ENCODE measurements around the gene XRCC5.
"Not testable (repeated sequence)": the region's sequence is repeated elsewhere in the genome, so short reads cannot be mapped to it uniquely, and the experiment has no call there.

The XRCC5 gene

GRCh38 chr2:216108967-216109921 lies at the start of gene XRCC5:
XRCC5 (plus strand) TSS chr2:216109348; CDS start chr2:216109437, 89 bp downstream.
- peak; percentile 82 for DNase-seq

- DNase-seq: no peak
Measured at GRCh38 chr2:216064014-216064630, 45.0 kb upstream of the XRCC5 start.

GRCh38 chr2:216064665-216065064 lies 44.5 kb upstream of the XRCC5 start:
- DNase-seq: no peak

- no peak for DNase-seq
Measured at GRCh38 chr2:216066230-216066629, 42.9 kb upstream of the XRCC5 start.

GRCh38 chr2:216069028-216069427 lies 40.1 kb upstream of the XRCC5 start:
- DNase-seq: no peak

- no peak for DNase-seq
Measured at GRCh38 chr2:216070195-216070594, 39.0 kb upstream of the XRCC5 start.

- no peak for DNase-seq
Measured at GRCh38 chr2:216071111-216071851, 37.9 kb upstream of the XRCC5 start.

GRCh38 chr2:216072473-216072872 lies 36.7 kb upstream of the XRCC5 start:
- DNase-seq: no peak

GRCh38 chr2:216073773-216074172 lies 35.4 kb upstream of the XRCC5 start:
- DNase-seq: no peak

- DNase-seq: no peak
Measured at GRCh38 chr2:216074380-216074779, 34.8 kb upstream of the XRCC5 start.

- no peak for DNase-seq
Measured at GRCh38 chr2:216074794-216075193, 34.4 kb upstream of the XRCC5 start.

GRCh38 chr2:216075510-216076485 lies 33.4 kb upstream of the XRCC5 start:
- no peak for DNase-seq

- DNase-seq: no peak
Measured at GRCh38 chr2:216078776-216079175, 30.4 kb upstream of the XRCC5 start.

- not testable (repeated sequence) for DNase-seq
Measured at GRCh38 chr2:216080048-216080447, 29.1 kb upstream of the XRCC5 start.

- DNase-seq: no peak
Measured at GRCh38 chr2:216081012-216081411, 28.1 kb upstream of the XRCC5 start.

- DNase-seq: no peak
Measured at GRCh38 chr2:216081487-216082116, 27.5 kb upstream of the XRCC5 start, which contains the start of the genes PECR and TMEM169. PECR (minus strand) TSS chr2:216081809; CDS start chr2:216081741, 68 bp downstream. TMEM169 (plus strand) TSS chr2:216081919; CDS start chr2:216095964, 14,045 bp downstream.

- no peak for DNase-seq
Measured at GRCh38 chr2:216082117-216082711, 26.9 kb upstream of the XRCC5 start.

GRCh38 chr2:216082805-216083204 lies 26.3 kb upstream of the XRCC5 start:
- DNase-seq: no peak

GRCh38 chr2:216083464-216084281 lies 25.5 kb upstream of the XRCC5 start:
- no peak for DNase-seq

- DNase-seq: no peak
Measured at GRCh38 chr2:216084547-216084946, 24.6 kb upstream of the XRCC5 start.
